GM21515 (cell line): ENCODE data around the gene YTHDF1.

Experiments used
- ATAC-seq: cut with Tn5 transposase; IDR thresholded peaks from one replicate; pipeline ENCODE4 v1.9.1; 2021; ENCODE audit not compliant: unreplicated experiment

Gene YTHDF1

GRCh38 chr20:63248835-63249591 lies 33.1 kb upstream of the YTHDF1 start:
- ATAC-seq = no peak

DNA sequence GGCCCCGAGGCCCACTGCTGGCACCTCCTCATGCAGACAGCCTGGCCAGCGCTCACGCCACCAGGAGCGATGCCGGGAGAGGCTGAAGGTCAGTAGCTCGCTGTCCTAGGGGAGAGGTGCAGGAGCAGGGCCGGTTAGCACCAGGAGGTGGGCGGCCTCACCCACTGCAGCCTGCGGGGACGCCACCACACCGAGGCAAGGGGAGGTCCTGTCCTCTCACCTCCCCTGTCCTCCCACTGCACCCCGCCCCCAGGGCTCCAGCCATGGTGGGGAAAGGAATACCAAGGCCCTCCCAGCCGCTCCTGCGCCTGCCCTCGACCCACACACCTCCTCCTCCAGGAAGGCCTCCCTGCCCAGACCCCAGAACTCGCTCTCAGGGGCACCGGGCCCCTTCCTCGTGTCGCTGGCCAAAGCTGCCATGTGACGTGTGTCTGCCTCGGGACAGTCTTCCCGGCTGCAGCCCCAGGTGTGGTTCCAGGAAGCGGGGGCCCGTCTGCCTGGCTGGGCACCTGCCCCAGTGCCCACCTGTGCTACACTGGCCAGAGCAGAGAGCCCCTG lies 31.8 kb upstream of the YTHDF1 start:
- ATAC-seq = no peak

DNA sequence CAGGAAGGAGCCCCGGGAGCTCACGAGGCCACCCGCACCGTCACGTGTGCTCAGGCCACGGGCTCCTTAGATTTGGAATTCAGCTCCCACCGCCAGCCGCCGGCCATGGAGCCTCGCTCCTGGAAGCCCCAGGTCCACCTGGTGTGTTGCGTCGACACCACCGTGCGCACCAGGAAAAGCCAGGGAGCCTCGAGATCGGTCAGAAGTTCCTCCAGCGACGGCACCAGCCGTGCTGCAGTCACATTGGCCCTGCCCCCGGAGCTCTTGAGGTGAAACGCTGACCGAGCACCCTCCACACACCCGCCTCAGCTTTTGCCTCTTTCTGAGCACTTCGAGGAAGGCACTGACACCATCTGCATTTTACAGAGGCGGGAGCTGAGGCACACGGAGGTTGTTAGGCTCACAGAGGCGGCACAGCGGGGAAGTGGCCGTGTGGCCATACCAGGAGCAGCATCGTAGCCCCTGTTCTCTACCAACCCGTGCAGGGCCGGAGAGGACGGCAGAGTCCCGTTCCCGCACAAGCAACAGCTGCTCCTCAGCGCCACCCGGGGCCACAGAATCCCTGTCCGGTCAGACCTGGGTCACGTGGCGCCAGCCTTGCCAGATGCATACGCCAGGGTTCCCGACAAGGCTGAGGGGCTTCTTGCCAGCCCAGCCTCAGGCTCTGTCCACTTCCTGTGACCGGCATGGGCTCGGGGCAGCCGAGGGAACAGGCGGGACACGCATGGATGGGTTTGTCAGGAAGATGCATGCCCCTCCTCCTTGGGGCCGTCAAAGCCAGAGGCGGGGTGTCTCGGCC lies 30.8 kb upstream of the YTHDF1 start:
- no peak for ATAC-seq

GRCh38 chr20:63244468-63244867 lies 28.5 kb upstream of the YTHDF1 start:
- no peak for ATAC-seq

GRCh38 chr20:63243604-63244247 lies 27.8 kb upstream of the YTHDF1 start:
- no peak for ATAC-seq

DNA sequence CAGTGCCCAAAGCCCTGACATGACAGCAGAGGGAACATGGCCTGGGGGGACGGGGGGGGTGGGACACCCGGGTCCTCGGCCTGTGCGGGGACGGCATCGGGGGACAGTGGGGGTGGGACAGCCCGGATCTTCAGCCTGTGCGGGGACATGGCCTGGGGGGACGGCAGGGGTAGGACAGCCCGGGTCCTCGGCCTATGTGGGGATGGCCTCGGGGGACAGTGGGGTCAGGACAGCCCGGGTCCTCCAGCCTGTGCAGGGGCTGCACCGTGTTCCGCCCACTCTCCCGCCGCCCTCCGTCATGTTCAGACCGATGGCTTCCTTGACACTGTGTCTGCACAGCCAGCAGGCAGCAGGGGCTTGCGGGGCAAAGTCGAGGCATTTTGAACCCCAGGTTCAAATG lies 26.8 kb upstream of the YTHDF1 start:
- no peak for ATAC-seq

DNA sequence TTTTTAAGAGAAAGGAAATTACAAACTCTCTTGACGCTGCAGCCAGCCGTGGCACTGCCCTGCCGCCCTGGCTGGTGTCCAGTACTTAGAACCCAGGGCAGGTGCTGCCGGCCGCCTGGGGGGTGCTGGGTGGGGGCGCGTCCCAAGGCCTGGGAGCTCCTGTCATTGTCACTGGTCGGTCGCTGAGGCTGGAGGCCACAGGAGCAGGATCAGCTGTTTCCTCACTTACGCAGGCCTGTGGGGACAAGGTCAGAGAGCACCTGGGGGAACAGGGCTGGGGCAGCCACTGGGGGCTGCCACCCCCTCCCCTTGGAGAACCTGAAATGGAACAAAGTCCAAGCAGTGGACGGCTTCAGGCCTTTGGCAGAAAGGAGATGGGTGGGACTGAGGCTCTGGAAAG lies 25.3 kb upstream of the YTHDF1 start:
- no peak for ATAC-seq

DNA sequence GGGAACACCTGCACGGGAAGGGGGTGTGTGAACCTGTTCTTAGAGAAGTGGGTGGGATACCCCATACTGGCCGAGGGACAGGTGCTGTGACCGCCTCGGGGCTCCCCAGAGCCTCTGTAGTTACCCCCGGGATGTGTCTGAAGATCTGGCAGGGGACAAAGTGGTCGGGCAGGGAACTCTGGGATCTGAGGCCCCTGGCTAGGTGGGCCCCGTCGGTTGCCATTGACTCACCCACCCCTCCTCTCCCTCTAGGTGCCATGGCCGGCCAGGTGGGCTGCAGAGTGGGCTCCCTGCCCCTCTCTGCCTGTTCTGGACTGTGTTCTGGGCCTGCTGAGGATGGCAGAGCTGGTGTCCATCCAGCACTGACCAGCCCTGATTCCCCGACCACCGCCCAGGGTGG lies 24.1 kb upstream of the YTHDF1 start:
- no peak for ATAC-seq

DNA sequence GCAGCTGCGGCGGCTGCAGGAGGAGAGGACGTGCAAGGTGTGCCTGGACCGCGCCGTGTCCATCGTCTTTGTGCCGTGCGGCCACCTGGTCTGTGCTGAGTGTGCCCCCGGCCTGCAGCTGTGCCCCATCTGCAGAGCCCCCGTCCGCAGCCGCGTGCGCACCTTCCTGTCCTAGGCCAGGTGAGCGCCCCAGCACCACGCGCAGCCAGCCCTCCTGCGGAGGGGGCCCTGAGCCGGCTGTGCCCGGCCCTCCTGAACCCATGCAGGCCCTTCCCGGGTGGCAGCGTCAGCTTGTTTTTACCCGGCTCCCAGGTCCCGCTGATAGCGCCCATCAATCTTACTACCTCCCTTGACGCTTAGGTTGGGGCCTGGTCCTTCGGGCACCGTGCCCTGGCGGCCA lies 23.5 kb upstream of the YTHDF1 start:
- no peak for ATAC-seq

- no peak for ATAC-seq
Observed at GRCh38 chr20:63238514-63239125, 22.7 kb upstream of the YTHDF1 start.

DNA sequence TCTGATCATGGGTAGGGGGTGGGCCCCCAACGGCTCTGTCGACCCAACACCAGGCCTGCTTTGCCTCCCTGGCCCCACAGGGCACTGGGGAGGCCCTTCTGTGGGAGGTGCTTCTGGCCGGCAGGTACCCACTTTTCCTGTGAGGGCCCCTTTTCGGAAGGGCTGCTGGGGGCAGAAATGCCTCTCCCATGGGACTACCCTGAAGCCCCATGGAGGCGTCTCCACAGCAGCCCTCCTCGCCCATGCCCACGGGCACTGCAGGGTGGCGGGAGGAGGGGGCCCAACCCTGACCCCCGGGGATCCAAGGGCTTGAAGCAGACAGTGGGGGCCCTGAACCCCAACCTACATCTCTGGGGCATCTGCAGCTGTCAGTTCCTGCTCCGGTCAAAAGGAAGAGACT lies 22.1 kb upstream of the YTHDF1 start:
- ATAC-seq = no peak

- no peak for ATAC-seq
Observed at GRCh38 chr20:63236116-63236837, 20.3 kb upstream of the YTHDF1 start.

DNA sequence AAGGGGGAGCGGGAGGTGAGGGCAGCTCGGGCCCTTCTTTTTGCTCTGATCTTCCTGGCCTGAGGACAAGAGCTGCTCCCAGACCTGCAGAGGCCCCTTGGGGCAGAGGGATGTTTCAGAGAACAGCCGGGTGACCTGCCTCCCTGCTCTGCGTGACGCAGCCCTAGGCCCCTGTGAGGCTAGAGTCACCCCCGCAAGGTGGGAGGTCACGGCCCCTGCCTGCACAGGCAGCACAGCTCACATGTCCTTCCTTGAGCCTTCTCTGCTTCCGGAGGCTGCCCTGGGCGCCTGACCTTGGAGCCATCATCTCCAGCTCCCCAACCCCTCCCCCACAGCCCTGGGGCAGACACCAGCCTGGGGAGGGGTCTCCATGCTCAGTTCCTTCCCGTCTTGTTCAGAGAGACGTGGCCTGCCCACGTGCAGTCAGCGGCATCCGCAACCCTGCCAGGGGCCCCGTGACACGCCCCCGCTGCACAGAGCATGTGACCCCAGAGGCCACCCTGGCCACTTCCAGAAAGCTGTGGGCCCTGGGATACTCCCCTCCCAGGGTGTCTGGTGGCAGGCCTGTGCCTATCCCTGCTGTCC lies 19.6 kb upstream of the YTHDF1 start, which contains the start of gene BIRC7:
BIRC7 (plus strand) TSS at position 507 of the 585 bp plus-strand sequence. CDS start 192 bp downstream, outside the sequence.
- ATAC-seq = no peak

DNA sequence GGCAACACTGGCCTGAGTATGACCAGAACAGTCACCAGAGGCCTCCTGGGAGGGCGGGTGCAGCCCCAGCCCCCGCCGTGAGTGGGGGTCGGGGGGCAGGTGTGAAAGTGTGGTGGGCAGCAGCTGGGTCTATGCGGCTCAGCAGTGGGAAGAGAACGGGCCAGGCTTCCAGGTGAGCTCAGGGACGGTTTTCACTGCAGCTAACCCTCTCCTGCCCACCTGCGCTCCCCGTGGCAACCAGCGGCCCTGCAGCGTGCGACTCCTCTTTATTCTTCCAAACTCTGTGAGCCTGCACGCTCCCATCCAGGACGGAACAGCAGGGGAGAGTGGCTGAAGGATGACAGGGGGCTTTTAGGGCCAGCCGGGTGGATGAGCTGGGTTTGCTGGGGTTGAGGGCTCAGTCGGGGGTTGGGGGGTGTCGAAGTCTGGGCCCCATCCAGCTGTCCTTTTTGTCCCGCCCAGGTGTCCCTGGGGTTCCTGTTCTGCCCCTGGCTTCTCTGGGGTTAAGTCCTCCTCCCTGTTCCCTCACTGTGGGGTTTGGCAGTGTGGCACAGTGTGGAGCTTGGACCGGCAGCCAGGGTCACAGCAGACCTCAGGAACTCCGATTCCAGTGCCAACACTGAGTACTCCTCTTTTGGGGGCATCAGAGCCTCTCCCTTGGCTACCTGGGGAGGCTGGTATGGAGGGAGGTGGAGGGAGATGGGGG lies 18.9 kb upstream of the YTHDF1 start:
- no peak for ATAC-seq

DNA sequence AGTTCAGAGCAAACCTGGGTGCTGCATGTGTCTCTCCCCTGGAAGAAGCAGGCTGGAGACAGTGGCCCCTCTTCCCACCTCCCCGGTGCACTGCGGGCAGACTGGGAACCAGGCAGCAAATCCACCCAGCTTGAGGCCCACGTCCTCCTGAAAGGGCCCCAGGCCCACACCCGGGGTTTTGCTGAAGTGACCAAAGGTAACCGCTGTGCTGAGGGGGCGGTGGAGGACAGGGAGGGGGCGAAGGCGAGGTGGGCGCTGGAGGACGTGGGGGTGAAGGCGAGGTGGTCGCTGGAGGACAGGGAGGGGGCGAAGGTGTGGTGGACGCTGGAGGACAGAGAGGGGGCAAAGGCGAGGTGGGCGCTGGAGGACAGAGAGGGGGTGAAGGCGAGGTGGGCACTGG lies 18.0 kb upstream of the YTHDF1 start:
- ATAC-seq = no peak

- ATAC-seq = no peak
Observed at GRCh38 chr20:63233061-63233344, 17.1 kb upstream of the YTHDF1 start.

GRCh38 chr20:63232235-63233060 lies 16.5 kb upstream of the YTHDF1 start:
- ATAC-seq = no peak

- ATAC-seq = no peak
Observed at GRCh38 chr20:63230800-63231268, 14.9 kb upstream of the YTHDF1 start.

DNA sequence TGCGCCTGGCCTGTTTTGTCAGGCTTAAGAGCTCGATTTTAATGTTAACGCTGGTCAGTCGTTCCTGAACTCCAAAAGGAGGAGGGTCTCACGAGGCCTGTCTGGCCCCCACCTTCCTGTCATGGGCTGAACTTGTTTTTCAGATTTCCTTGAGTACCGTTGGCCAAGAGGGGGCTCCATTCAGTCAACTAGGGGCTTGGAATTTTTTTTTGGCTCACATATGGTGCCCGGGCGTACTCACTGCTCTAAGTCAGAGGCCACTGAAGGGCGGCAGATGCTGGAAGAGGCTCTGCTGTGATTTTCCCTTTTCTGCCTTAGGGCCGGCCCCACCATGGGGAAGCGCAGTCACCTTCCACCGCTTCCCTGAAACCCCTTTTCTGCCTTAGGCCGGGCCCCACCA lies 12.9 kb upstream of the YTHDF1 start:
- ATAC-seq = no peak
